Activated CD4-positive, CD25-positive, alpha-beta regulatory T cell (primary cell): ENCODE measurements around the gene FAHD2B.
"Not testable (repeated sequence)": the region's sequence is repeated elsewhere in the genome, so short reads cannot be mapped to it uniquely, and the experiment has no call there.

Experiments
- DNase-seq, 4 experiments: peaks; one replicate each; lab custom pipeline; 2025; lab: John Stamatoyannopoulos, UW

Gene FAHD2B

DNA sequence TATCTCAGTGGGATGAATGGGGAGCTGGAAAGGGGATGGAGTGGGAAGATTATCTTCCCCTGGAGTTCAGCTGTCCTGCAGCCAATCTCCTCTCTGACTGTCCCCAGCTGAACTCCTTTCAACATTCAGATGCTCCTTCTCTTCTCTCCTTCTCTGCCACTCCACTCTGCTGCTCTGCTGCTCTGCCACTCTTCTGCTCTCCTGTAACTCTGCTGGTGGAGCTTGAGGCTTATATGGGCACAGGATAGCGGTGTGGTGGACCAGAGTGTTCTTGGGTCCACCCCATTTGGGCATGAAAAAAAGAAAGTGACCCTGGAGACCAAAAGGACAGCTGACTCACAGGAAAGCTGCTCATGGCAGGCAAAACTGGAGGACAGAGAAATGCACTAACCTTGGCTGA lies 26.6 kb downstream of the FAHD2B start:
- no peak for DNase-seq

GRCh38 chr2:97067279-97068004 lies 27.2 kb downstream of the FAHD2B start:
- DNase-seq, result no peak

DNA sequence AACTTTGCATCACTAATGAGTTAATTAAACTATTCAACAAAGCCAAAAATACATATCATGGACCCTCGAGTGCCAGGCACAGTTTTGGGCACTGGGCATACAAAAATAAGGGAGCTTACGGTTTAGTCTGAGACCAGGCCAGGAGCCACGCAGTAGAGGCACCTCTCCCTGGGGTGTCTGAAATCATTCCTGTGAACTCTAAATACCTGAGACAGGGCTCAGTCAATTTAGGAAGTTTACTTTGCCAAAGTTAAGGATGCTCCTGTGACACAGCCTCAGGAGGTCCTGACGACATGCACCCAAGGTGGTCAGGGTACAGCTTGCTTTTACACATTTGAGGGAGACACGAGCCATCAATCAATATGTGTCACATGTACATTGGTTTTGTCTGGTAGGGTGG lies 28.7 kb downstream of the FAHD2B start:
- not testable (repeated sequence) for DNase-seq

DNA sequence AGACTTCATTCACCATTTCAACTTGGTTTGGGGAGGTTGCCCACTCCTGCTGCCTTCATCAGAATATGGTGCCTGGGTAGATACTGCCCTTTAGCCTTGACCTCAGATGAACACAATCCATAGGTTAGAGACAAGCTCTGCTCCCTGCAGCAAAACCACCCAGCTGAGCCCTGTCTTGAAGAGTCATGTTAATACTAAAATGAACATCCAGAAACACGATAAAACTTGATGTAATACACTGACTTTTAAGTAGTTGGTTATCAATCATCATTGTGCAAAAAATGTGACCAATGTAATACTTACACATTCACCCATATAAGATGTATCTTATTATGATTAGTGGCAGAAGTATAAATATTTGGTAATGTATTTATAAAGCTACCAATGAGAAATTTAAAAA lies 32.7 kb downstream of the FAHD2B start:
- DNase-seq, result not testable (repeated sequence)

GRCh38 chr2:97059782-97060181 lies 34.9 kb downstream of the FAHD2B start:
- DNase-seq, result not testable (repeated sequence)

GRCh38 chr2:97056150-97056549 lies 38.5 kb downstream of the FAHD2B start:
- not testable (repeated sequence) for DNase-seq

DNA sequence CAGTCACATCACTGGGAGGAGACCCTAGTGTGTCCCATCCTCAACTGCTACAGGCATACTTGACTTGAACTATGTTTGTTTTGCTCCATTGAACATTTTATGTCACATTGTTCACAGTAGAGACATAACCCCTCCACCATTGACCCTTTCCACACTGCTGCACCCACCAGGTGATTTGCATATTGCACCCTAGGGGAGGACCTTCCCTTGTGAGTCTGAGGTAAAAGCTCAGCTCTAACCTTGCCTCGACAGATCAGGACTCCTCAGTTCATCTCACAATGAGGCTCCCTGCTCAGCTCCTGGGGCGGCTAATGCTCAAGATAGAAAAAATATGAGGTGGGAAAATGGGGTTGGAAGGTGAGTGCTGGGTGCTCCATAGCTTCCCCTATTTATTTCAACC lies 44.6 kb downstream of the FAHD2B start:
- not testable (repeated sequence) for DNase-seq

DNA sequence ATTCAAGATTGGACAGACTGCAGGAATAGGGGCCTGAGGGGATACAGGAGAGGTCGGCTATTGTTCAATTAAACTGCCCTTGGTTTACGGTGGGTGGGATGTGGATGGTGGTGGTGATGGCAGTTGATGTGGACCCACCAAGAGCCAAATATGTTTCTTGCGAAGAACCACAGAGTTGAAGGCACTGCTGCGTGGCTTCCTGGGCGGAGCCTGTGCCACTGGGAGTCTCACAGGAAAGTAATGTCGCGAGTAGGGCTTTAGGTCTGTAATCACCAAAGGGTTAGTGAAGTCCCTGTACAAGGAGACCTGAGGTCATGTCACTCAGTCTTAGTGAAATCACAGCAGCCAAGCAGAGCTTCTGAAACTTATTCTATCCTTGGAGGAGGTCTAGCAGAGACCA lies 46.2 kb downstream of the FAHD2B start:
- not testable (repeated sequence) for DNase-seq

DNA sequence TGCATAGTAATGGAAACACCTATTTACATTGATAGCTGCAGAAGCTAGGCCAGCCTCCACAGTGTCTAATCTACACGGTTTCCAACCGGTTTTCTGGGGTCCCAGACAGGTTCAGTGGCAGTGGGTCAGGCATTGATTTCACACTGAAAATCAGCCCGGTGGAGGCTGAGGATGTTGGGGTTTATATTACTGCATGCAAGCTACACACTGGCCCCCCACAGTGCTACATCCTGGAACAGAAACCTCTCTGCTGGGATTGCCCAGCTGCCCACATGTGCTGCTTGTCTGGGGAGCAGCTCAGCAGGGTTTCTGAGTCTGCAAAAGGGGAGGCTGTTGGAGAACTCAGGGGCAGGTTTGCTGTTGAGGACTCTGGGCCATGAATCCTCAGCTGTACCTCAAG lies 48.0 kb downstream of the FAHD2B start:
- DNase-seq, result not testable (repeated sequence)

GRCh38 chr2:97045895-97046499 lies 48.7 kb downstream of the FAHD2B start:
- DNase-seq, result not testable (repeated sequence)
